ENCODE measurements around the gene ANXA10.
A peak's percentile ranks its signal among the peaks of the same experiment; 100 is the strongest.
"Not testable (repeated sequence)": the region's sequence is repeated elsewhere in the genome, so short reads cannot be mapped to it uniquely, and the experiment has no call there.

ANXA10 gene

GRCh38 chr4:168118116-168118655 lies 25.8 kb downstream of the ANXA10 start:
- DNase-seq (ENCODE audit: low read depth) = no peak

GRCh38 chr4:168119100-168119499 lies 26.8 kb downstream of the ANXA10 start:
- DNase-seq (ENCODE audit: low read depth) = no peak

GRCh38 chr4:168119890-168120289 lies 27.6 kb downstream of the ANXA10 start:
- DNase-seq (ENCODE audit: low read depth) = no peak

- DNase-seq (ENCODE audit: low read depth) = no peak
These were observed 28.5 kb downstream of the ANXA10 start for GRCh38 chr4:168120811-168121210.

- no peak for DNase-seq (ENCODE audit: low read depth)
These were observed 31.8 kb downstream of the ANXA10 start for GRCh38 chr4:168124008-168124641.

GRCh38 chr4:168126952-168127351 lies 34.6 kb downstream of the ANXA10 start:
- no peak for DNase-seq (ENCODE audit: low read depth)

- no peak for DNase-seq (ENCODE audit: low read depth)
These were observed 36.3 kb downstream of the ANXA10 start for GRCh38 chr4:168128601-168129000.

GRCh38 chr4:168129046-168129772 lies 36.9 kb downstream of the ANXA10 start:
- DNase-seq (ENCODE audit: low read depth) = no peak

GRCh38 chr4:168129802-168130201 lies 37.5 kb downstream of the ANXA10 start:
- no peak for DNase-seq (ENCODE audit: low read depth)

- no peak for DNase-seq (ENCODE audit: low read depth)
These were observed 38.9 kb downstream of the ANXA10 start for GRCh38 chr4:168131196-168131595.

GRCh38 chr4:168134651-168135050 lies 42.3 kb downstream of the ANXA10 start:
- no peak for DNase-seq (ENCODE audit: low read depth)

GRCh38 chr4:168135860-168136259 lies 43.5 kb downstream of the ANXA10 start:
- DNase-seq (ENCODE audit: low read depth) = not testable (repeated sequence)

GRCh38 chr4:168137695-168138094 lies 45.4 kb downstream of the ANXA10 start:
- DNase-seq (ENCODE audit: low read depth) = not testable (repeated sequence)

GRCh38 chr4:168138143-168138542 lies 45.8 kb downstream of the ANXA10 start:
- DNase-seq (ENCODE audit: low read depth) = peak; percentile 45

GRCh38 chr4:168139336-168139735 lies 47.0 kb downstream of the ANXA10 start:
- no peak for DNase-seq (ENCODE audit: low read depth)

GRCh38 chr4:168141733-168142132 lies 49.4 kb downstream of the ANXA10 start:
- no peak for DNase-seq (ENCODE audit: low read depth)

GRCh38 chr4:168143601-168144000 lies 51.3 kb downstream of the ANXA10 start:
- no peak for DNase-seq (ENCODE audit: low read depth)

- DNase-seq (ENCODE audit: low read depth) = no peak
These were observed 58.2 kb downstream of the ANXA10 start for GRCh38 chr4:168150420-168151050.

- DNase-seq (ENCODE audit: low read depth) = no peak
These were observed 59.0 kb downstream of the ANXA10 start for GRCh38 chr4:168151327-168151726.

- DNase-seq (ENCODE audit: low read depth) = no peak
These were observed 60.6 kb downstream of the ANXA10 start for GRCh38 chr4:168152837-168153500.

- peak; percentile 40 for DNase-seq (ENCODE audit: low read depth)
These were observed 61.5 kb downstream of the ANXA10 start for GRCh38 chr4:168153596-168154440.

Measured in GM04504 (cell line).